ENCODE results near the gene SP1. TPM values are rescaled to one million over a fixed set of nuclear protein-coding genes. Genes with fewer than 3 reads are reported as not detected.

Gene SP1
- polyA plus RNA-seq, 3 donors = 15.1 to 80.7 (median 22.7) TPM

- Histone ChIP-seq H2AFZ (ENCODE audit: insufficient read depth, low read depth, low read length, poor library complexity, severe bottlenecking) (no peak overlapping the region), H3K27me3 (ENCODE audit: control insufficient read depth in 2 of 2, insufficient read depth in 2 of 2, low read length in 2 of 2) (no peaks in the 10 kb centered on the region), H3K79me2 (ENCODE audit: insufficient read depth, low read length) (peaks cover 11% of the 10 kb centered on the region), H4K20me1 (ENCODE audit: insufficient read depth, low read length) (no peaks in the 10 kb centered on the region), H3K36me3 (replicated peaks in 1 of 2; ENCODE audit: control insufficient read depth in 1 of 2, insufficient read depth in 2 of 2, low read length in 2 of 2) (no peaks in the 10 kb centered on the region), H3K4me1 (ENCODE audit: control insufficient read depth in 1 of 2, insufficient read depth in 2 of 2, low read length in 2 of 2) (peaks cover 40 to 47% of the 10 kb centered on the region in 2 donors), H3K4me2 (replicated peaks; ENCODE audit: extremely low read depth, low read length, poor library complexity, severe bottlenecking) (no peak overlapping the region), H3K9me3 (replicated peaks in 1 of 2; ENCODE audit: control insufficient read depth in 1 of 2, insufficient read depth in 1 of 2, low read length in 2 of 2) (no peaks in the 10 kb centered on the region), H3K27ac (ENCODE audit: low read depth in 1 of 2, low read length in 2 of 2) (no peak overlapping the region), H3K4me3 (replicated peaks in 1 of 3; ENCODE audit: low read depth in 2 of 3, low read length in 3 of 3) (no peak overlapping the region), H3K9ac (ENCODE audit: insufficient read depth, low read length, poor library complexity, severe bottlenecking) (no peak overlapping the region)
- Mint-ChIP-seq H3K27me3 (ENCODE audit: low read depth in 3 of 3) (peaks cover 0 to 2% (median 1%) of the 10 kb centered on the region in 3 donors), H3K36me3 (peaks cover 0 to 2% of the 10 kb centered on the region in 2 donors), H3K9me3 (no peaks in the 10 kb centered on the region), H3K4me3 (no peak overlapping the region), H3K27ac (no peak overlapping the region), H3K4me1 (peaks cover 29% of the 10 kb centered on the region)
- no peak for DNase-seq
- intact Hi-C loops (cut with micrococcal nuclease) = loop anchor here in 1 of 2 donors (5.0 kb wide), 1 partner anchor 76 kb away; the partner anchor contains the start of gene PCBP2
- WGBS (ENCODE audit: insufficient coverage) = no CpG with 5 or more reads among the region's 2 CpGs
- TF ChIP-seq CTCF (IDR thresholded peaks at IDR 0.05) = no peak
Observed at GRCh38 chr12:53376747-53377146, 3.2 kb upstream of the SP1 start.

- Histone ChIP-seq H4K20me1 (ENCODE audit: insufficient read depth, low read length) (peaks cover 15% of the 10 kb centered on the region), H2AFZ (ENCODE audit: insufficient read depth, low read depth, low read length, poor library complexity, severe bottlenecking) (peak overlapping the region; percentile 84), H3K9me3 (replicated peaks in 1 of 2; ENCODE audit: control insufficient read depth in 1 of 2, insufficient read depth in 1 of 2, low read length in 2 of 2) (no peaks in the 10 kb centered on the region), H3K79me2 (ENCODE audit: insufficient read depth, low read length) (peaks cover 26% of the 10 kb centered on the region), H3K4me3 (replicated peaks in 1 of 3; ENCODE audit: low read depth in 2 of 3, low read length in 3 of 3) (no peak overlapping the region), H3K4me1 (ENCODE audit: control insufficient read depth in 1 of 2, insufficient read depth in 2 of 2, low read length in 2 of 2) (peaks cover 40 to 48% of the 10 kb centered on the region in 2 donors), H3K27ac (ENCODE audit: low read depth in 1 of 2, low read length in 2 of 2) (peak overlapping the region in 1 of 2 donors; percentile 85), H3K9ac (ENCODE audit: insufficient read depth, low read length, poor library complexity, severe bottlenecking) (no peak overlapping the region), H3K36me3 (replicated peaks in 1 of 2; ENCODE audit: control insufficient read depth in 1 of 2, insufficient read depth in 2 of 2, low read length in 2 of 2) (peaks cover 13 to 14% of the 10 kb centered on the region in 2 donors), H3K27me3 (ENCODE audit: control insufficient read depth in 2 of 2, insufficient read depth in 2 of 2, low read length in 2 of 2) (no peaks in the 10 kb centered on the region), H3K4me2 (replicated peaks; ENCODE audit: extremely low read depth, low read length, poor library complexity, severe bottlenecking) (peak overlapping the region; percentile 74)
- Mint-ChIP-seq H3K4me3 (no peak overlapping the region), H3K27me3 (ENCODE audit: low read depth in 3 of 3) (peaks cover 0 to 2% (median 1%) of the 10 kb centered on the region in 3 donors), H3K9me3 (no peaks in the 10 kb centered on the region), H3K27ac (peak overlapping the region in 1 of 7 donors; percentile 18), H3K36me3 (peaks cover 13 to 16% of the 10 kb centered on the region in 2 donors), H3K4me1 (peaks cover 31% of the 10 kb centered on the region)
- no peak for TF ChIP-seq CTCF (IDR thresholded peaks at IDR 0.05)
- DNase-seq = no peak
- intact Hi-C loops (cut with micrococcal nuclease) = loop anchor here (2.0 to 5.0 kb wide), 2 partner anchors 25 to 74 kb away; partner anchors contain the start of gene PCBP2 (in 1 of the 2)
- WGBS (ENCODE audit: insufficient coverage) = 96% methylated on average over 9 of the region's 12 CpGs
Observed at GRCh38 chr12:53378222-53378621, 1.8 kb upstream of the SP1 start.
